SKM-1 (cell line): ENCODE data around the gene EPHA2.
A peak's percentile ranks its signal among the peaks of the same experiment; 100 is the strongest.

Experiments
- DNase-seq: peaks from one replicate; lab custom pipeline; 2025; ENCODE audit not compliant: unreplicated experiment; lab: John Stamatoyannopoulos, UW

The EPHA2 gene

DNA sequence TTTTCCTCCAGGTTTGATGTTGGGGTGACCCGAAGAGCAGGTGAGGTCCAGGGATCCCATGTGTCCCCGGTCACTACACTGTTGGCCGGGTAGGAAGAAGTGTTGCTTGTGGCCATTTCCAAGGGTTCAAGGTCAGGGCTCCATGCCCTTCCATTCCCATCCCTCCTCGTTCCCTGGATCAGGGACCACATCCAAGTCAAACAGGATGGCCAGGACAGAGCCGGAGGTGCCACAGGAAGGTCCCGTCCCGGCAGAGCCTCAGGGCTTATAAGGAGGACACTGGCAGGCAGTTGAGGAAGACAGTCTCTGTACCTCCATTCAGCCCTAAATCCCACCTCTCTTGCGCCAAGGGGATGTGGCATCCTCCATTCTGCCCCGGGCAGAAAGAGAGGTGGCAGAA lies 60.4 kb downstream of the EPHA2 start:
- no peak for DNase-seq

DNA sequence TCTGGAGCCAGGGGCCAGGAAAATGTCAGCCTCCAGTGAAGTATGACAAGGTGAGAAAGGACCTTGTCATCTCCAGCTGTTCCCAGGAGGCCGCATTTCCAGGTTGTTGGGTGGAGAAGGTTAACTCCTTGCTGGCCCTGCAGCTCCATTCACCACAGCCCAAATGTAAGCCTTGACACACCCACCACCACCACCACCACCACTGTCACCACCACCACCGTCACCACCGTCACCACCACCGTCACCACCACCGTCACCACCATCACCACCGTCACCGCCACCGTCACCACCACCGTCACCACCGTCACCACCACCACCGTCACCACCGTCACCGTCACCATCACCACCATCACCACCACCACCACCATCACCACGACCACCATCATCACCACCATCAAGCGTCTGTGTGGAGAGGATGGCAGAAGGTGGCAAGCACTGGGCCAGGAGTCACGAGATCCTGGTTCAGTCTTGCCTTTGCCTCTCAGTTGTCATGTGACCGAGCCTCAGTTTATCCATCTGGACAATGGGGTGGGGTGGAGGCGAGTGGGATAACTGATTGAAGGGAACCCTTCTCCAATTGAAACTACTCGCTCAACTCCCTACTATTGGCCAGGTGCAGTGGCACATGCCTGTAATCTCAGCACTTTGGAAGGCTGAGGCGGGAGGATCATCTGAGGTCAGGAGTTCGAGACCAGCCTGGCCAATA lies 61.3 kb downstream of the EPHA2 start:
- DNase-seq: no peak

DNA sequence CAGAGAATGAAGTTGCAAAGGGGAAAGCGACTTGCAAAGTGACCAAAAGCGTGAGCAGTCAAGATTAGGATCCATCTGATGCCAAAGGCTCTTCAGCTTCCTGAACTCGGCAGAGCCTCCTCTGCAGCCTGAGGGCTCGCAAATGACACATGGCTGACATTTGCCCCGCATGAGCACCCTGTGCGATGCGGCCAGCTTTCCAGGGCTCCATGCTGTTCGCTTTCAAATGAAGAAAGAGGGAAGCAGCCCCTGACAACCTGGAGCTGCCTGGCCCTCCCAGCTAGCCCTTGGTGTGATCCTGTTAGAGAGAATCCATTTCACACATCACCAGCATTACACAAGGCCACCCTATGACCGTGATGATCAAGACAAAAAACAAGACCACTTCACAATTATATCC lies 62.3 kb downstream of the EPHA2 start:
- no peak for DNase-seq

DNA sequence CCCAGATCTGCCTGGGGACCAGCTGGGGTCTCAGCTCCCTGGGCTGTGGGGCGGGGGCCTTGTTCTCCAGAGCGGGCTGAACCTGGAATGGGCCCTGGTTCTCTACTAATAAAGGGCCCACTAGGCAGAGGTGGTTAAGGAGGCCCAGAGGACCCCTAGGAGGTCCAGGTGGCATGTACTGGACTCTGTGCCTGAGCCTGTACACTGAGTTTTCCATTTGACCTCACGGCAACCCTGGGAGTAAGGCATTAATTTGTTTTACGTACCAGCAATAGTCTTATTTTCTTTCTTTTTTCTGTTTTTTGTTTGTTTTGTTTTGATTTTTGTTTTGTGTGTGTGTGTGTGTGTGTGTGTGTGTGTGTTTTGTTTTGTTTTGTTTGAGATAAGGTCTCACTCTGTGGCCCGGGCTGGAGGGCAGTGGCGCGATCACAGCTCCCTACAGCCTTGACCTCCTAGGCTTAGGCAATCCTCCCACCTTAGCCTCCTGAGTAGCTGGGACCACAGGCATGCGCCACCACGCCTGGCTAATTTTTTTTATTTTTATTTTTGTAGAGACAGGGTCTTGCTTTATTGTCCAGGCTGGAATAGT lies 62.9 kb downstream of the EPHA2 start:
- no peak for DNase-seq

DNA sequence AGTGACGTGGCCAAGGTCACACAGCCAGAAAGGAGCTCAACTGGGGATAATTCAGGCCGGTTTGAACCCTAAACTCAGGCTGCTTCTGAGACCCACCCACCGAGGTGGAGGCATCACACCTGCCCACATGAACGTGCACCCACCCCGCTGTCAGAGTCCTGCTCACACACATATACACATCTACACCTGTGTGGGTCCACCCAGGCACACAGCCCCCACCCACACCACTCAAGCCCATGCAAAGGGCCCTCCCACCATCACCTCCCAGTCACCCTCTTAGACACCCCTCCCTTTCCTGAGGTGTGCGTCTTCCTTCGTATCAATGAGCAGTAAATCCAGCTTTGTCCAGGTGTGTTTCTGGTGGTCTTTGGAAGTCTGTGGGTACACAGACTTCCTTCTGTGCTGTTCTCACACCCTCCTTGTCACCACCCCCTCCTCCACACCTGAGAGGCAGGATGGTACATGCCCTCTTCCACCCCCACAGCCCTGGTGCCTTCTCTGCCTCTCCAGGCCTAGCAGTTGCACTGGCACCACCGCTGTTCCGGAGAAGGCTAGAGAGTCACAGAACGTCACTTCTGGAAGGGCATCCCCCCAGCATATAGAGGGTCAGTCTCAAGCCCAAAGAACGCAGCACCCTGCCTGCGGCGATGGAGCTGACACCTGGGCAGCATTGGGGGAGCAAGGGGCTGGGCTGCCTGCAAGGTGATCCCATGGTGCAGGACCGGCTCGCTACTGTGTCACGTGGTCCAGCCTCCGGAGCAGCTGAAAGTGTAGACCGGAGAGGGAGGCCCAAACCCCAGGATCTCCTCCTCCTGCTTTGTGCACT lies 63.6 kb downstream of the EPHA2 start:
- DNase-seq: no peak

DNA sequence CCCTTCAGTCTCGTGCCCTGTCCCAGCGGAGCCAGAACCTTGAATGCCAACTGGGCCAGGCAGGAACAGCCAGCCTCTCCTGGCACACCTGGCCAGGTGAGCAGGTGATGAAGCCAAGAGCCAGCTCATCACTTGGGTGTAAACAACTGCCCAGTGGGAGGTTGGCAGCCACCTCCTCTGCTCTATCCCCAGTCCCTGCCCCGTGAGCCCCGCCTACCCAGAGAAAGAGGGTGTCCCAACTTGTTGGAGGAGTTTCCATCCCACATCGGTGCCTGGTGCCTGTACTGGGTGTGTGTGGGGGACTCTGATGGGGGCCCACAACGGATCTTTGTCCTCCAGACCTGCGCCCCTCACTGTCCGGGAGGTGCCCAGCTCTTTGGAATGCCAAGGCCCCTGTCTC lies 64.6 kb downstream of the EPHA2 start:
- DNase-seq: no peak

DNA sequence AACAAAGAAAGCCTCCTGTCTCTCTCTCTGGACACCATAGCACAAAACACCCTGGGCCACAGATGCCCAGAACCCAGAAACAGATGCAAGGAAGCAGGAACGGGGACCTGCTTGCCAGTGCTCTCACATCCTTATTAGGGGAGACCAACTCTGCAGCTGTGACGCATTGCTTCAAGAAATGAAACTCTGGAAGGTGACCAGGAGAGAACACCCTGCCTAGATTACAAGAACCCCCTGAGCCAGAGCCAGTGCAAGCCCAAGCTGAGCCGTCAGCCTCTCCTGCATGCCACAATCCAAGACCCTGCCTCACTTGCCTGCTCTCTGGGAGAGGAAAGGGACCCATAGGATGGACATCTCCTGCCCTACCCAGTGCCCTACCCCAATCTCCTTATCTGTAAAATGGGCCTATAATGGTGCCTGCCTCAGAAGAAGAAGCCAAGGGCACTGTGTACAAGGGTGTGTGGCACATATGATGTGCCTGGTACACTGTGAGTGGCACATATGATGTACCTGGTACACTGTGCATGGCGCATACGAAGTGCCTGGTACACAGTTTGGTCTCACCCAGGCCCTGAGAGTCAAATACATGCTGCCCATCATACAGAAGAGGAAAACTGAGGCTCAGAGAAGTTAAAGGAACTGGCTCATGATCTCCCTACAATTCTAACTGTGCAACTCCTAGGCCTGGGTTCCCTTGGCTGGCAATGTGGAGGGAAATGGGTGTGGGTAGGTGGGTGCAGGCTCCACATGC lies 65.6 kb downstream of the EPHA2 start:
- no peak for DNase-seq

DNA sequence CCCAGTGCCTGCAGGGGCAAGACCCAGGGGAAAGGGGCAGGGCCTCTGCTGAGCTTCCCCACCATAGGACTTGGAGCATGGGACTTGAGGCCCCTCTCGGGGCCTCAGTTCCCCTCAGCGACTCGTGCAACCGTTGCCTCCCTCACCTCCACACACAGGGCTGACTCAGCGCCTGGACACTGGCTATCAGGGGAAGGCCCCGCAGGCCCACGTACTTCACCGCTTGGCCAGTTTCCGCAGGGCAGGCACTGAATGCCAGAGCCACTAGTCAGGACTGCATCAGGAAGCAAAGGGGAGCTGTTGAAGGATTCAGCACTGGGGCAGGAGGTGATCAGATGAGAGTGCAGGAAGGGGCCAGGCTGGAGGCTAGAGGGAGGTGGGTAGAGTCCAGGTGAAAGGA lies 66.9 kb downstream of the EPHA2 start:
- no peak for DNase-seq

DNA sequence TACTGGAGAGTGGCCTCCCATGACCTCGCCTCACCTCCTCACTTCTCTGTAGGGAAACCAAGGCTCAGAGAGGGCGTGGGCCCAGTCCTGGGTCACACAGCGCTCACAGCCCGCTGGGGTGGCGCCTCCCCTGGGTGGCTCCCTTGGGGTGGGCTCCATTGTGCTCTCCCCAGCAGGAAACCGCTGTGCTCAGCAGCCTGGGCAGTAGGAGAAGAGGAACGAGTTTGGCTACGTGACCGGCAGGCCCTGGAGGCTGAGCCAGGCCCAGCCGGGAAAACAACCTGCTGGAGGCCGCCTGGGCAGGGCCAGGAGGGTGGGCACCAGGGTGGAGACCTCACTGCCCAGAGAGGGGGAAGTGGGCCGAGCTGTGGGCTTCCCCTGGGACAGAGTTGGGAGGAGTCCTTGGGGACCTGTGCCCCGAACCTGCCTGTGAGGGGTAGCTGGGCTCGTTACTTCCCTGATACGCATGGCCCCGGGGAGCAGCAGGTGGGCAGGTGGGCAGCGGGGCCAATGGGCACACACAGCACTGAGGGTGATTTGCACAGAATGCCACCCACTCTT lies 67.4 kb downstream of the EPHA2 start:
- no peak for DNase-seq

DNA sequence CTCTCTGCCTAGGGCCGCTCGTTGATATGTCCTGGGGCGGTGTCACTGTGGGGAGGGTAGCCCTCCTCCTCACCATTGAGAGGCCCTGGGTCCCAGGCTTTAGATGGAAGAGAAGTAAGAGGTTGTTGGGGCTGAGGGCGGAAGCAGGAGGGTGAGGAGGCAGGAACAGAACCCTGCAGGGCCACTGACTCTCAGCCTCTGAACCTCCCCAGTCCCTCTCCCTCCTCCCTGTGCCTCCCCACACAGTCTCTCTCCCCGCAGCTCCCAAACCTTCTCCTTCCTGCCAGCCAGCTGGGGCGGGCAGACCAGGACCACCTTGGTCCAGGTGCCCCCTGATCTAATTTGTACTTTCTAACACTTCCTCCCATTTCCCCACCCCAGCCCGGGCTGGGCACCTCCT lies 68.1 kb downstream of the EPHA2 start:
- no peak for DNase-seq

DNA sequence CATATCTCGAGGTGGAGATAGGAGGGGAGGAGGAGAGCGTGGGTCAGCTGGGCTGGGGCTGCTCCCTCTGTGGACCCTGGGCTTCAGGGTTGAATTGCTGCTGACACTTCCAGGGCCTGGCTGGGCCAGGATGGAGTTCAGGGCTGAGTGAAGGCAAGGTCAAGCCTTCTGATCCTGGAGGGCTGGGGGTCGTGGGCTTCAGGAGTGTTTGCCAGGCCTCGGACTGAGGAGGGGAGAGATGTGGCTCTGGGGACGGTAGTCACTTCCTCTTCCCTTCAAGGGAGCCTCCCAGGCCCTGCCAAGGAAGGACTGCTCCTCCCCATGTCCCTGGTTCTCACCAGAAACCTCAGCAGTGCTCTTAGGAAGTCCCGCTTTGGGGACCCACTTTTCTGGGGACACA lies 70.3 kb downstream of the EPHA2 start:
- DNase-seq: no peak

DNA sequence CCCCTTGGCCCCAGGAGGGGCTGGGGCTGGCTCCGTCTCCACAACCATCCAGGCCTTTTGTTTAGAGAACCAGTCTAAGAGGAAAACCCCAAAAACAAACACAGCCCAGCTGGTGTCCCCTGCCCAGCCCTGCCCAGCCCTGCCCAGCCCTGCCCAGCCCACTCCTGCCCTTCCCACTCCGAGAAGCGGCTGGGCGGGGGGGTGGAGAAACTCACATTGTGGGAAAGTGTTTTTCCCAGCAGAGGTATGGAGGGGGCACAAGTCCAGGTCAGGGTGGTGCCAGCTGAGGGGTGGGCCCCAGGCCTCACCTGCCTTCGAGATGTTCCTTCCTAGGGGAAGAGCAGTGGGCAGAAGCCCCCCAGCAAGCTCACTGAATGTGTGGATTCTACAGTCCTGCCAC lies 72.4 kb downstream of the EPHA2 start:
- DNase-seq: no peak

DNA sequence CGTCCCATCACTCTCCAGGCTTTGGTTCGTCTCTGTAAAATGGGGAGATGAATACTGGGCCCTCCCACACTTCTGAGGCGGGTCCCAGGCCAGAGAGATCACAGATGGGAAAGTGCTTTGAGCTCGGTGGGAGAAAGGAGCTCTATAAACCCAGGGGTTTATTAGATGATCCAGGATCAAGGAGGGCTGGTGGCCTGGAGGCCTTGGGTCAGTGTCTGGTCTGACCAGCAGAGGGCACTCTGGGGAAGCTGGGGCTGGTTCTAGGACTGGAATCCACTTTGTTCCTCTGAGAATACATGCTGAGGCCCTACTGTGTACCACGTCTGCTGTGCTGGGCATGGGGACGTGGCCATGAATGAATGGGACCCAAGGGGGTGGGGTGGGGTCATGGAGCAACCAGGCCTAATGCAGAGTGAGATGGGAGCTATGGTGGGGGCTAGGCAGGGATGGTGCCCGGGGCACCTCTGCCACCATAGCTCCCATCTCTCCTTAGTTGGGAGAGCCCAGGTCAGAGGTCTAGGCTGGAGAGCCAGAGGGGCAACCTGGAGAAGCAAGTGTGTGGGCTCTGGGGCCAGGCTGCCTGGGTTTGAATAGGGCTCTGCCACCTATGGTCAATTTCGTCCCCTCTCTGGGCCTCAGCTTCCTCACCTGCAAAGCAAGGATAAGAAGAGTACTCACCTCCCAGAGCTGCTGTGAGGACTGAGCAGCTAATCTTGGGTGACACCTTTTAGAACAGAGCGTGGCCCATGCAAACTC lies 73.4 kb downstream of the EPHA2 start:
- DNase-seq: peak; percentile 47

DNA sequence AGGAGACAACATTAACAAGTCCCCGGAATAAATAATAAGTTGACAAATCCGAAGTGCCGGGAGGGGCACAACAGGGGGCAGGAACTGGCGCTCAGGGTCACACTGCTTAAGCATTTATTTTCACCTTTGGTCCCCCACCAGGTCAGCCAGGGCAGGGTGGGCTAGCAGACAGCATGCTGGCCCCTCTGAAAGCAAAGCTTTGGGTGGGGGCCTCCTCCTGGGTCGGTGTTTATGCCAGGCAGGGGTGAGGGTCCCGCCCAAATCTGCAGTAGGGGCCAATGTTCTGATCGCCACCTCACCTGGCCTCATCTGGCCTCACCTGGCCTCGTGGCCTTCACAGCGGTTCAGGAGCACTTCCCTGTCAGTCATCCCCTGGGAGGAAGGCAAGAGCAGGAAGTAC lies 74.2 kb downstream of the EPHA2 start:
- no peak for DNase-seq

DNA sequence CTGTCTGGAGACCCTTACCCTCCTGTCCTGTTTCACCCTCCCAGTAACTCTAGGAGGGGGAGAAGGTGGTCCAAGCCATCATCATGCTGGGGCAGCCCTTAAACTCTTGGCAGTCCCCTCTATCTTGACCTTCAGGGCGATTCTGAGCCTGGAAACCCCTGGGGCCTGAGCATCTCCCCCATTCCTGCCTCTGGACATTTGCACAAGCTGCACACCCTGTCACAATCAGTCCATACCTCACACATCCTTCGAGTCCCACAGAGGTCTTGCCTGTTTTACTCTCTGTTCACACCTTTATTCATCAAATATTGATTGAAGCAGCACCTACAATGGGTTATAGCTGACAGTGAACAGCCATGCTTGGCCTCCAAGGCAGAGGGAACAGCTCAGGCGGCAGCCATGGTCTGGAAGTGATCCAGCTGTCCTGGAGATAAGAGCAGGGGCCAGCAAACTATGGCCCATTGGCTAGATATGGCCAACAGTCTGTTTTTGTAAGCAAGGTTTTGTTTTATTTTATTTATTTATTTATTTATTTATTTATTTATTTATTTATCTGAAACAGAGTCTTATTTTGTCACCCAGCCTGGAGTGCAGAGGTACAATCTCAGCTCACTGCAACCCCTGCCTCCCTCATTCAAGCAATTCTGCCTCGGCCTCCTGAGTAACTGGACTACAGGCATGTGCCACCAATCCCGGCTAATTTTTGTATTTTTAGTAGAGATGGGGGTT lies 75.3 kb downstream of the EPHA2 start:
- no peak for DNase-seq

DNA sequence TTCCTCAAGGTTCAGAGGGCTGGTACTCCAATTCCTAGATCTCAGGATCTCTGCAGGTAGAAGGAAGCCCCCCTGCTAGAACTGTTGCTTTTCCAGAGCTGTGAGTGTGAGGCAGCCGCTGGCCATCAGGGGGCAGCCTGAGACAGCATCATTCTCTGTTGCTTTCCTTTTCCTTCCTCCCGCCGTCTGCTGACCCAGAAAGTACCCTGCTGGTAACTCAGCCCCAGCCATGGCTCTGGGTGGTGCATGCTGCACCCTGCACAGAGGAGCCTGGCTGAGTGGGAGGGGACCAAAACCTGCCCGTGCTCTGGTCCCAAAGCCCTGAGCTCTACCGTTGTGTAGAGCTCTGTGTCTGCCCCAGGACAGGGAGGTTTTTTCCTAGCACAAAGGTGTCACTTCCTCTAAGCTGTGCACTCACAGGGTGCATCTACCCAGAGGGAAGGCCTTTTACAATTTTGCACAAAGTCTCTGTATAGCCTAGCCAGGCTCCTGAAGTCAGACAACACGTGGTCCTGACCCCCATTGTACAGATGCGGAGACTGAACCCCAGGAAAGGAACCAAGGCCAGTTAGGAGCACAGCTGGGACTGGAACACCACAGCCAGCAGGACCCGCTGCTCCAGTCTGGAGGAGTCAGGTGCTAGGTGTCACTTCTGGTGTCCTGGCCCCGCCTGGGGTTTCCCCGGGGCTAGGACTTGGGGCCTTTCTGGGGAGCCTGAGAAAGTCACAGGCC lies 76.8 kb downstream of the EPHA2 start:
- DNase-seq: peak; percentile 29

DNA sequence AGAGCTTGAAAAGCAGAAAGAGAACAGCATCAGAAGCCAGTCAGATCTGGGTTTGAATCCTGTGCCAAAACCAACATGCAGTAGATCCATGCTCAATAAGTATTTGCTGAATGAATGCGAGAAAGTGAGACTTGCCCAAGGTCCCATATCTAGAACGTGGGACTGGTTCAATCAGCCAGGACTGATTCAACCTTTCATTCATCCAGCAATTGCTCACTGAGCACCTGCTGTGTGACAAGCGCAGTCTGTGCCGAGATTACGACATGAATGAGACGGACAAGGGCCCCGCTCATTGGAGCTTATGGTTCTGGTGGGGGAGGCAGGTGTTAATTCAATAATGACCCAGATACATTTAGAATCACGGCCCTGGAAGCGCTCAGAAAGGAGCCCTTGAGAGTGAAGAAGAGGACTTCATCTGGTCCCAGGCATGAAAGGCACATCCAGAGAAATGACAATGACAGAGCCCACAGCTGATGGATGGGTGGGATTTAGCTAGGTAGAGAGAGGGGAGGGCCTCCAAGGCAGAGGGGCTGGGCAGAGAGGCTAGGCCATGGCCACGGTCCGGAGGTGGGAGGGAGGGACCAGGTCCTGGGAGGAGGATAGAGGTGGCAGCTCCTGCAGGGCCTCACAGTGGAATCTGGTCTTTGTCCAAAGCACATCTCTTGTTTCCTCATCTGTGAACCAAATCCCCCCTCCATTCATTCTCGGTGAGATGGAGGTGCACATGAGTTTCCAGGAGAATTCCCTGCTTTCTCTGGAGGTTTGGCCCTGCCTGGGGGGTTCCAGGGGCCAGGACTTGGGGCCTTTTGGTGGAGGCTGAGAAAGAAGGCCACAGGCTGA lies 78.2 kb downstream of the EPHA2 start:
- no peak for DNase-seq

DNA sequence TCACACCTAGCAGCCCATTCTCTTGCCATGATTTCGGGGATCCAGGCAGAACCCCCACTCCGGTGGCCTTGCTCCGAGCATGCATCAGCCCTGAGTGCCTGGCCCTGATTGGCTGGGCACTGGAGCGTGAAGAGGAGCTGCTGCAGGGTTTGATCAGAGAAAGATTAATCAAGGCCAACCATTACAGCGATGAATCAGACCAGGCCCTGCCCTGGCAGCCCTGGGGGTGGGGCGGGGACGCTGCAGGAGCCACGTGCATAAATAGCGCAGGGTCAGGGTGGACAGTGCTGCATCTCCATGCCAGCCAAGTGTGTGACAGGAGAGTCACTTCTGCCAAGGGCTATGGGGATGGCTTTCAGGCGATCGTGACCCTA lies 79.0 kb downstream of the EPHA2 start:
- no peak for DNase-seq
